ENCODE data around the gene GRB14.

DNA sequence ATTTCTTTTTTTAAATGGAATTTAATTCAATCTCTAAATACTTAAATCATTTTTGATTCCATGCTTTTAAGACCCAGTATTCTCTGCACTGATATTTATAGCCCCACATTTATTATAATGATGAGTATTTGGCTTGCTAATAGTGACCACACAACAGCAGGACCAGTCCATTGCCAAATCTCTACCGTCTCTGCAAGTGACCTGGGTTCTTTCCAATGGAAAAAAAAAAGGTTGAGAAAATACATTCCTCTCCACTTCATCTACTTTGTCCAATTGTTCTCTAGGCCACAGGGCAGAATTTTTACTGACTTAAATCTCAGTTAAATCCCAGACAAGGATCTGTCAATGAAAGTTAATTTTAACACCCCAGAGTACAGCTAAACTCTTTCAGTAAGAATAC, 20.5 kb downstream of the GRB14 start:
- no peak for TF ChIP-seq EZH2 (IDR thresholded peaks at IDR 0.05; ENCODE audit: borderline replicate concordance, low read depth, low read length, severe bottlenecking)
- TF ChIP-seq, protein P1, sequence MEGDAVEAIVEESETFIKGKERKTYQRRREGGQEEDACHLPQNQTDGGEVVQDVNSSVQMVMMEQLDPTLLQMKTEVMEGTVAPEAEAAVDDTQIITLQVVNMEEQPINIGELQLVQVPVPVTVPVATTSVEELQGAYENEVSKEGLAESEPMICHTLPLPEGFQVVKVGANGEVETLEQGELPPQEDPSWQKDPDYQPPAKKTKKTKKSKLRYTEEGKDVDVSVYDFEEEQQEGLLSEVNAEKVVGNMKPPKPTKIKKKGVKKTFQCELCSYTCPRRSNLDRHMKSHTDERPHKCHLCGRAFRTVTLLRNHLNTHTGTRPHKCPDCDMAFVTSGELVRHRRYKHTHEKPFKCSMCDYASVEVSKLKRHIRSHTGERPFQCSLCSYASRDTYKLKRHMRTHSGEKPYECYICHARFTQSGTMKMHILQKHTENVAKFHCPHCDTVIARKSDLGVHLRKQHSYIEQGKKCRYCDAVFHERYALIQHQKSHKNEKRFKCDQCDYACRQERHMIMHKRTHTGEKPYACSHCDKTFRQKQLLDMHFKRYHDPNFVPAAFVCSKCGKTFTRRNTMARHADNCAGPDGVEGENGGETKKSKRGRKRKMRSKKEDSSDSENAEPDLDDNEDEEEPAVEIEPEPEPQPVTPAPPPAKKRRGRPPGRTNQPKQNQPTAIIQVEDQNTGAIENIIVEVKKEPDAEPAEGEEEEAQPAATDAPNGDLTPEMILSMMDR (IDR thresholded peaks at IDR 0.05; ENCODE audit: borderline replicate concordance, extremely low read depth, low read length, poor library complexity, severe bottlenecking) = no peak

Measured in DND-41 (cell line).